GM12878 (cell line): ENCODE data around the gene TRABD2B. TPM values are rescaled to one million over a fixed set of nuclear protein-coding genes. Genes with fewer than 3 reads are reported as not detected.

ENCODE experiments used
- ATAC-seq: fragments of 200-7000 bp; cut with Tn5 transposase; 3 replicates; pipeline ENCODE4 v1.9.1; 2020; ENCODE audit warnings: mild to moderate bottlenecking, moderate library complexity
- BruUV-seq: library from RNA; stranded (reverse); fragments of 400-500 nt; replicated peaks from 2 replicates; lab custom pipeline; 2021; lab: Mats Ljungman, UMichigan
- CTCF ChIA-PET: fragments of 300-600 bp; sonication (Branson Sonifier 250); formaldehyde crosslinking; extraction: SDS; loops from one replicate; lab custom pipeline; 2021; ENCODE audit warnings: inconsistent platforms; lab: Yijun Ruan, JAX
- POLR2A ChIA-PET: fragments of 350-600 bp; formaldehyde crosslinking; extraction: SDS; loops from one replicate; lab custom pipeline; 2021; ENCODE audit warnings: inconsistent platforms; lab: Charles Lee
- RAD21 ChIA-PET: fragments of 300-600 bp; sonication (Branson Sonifier 250); formaldehyde crosslinking; loops from one replicate; lab custom pipeline; 2023; ENCODE audit warnings: antibody characterized with exemption; ENCODE audit not compliant: unreplicated experiment; lab: Charles Lee
- SMC1A ChIA-PET: fragments of 300-600 bp; sonication (Branson Sonifier 250); formaldehyde crosslinking; loops from one replicate; lab custom pipeline; 2023; ENCODE audit not compliant: unreplicated experiment, uncharacterized antibody; lab: Charles Lee
- DNase-seq: peaks from one replicate; pipeline ENCODE4 v3.0.0-alpha.2; 2011; ENCODE audit warnings: low read depth, low spot score
- FAIRE-seq: peaks from 3 replicates; lab custom pipeline; 2011; peaks lifted over from hg19 to GRCh38; lab: Jason Lieb, UNC
- H2AFZ ChIP-seq: 2 replicates; pipeline ENCODE4 v1.6.0; 2011; ENCODE audit warnings: low read depth, low read length, control low read depth; ENCODE audit not compliant: control insufficient read depth
- H3K27ac ChIP-seq: 2 replicates; pipeline ENCODE4 v1.5.1; 2011; ENCODE audit warnings: control low read depth; ENCODE audit not compliant: control insufficient read depth, insufficient read depth
- H3K27me3 ChIP-seq, 2 experiments: replicated peaks in 1 of 2; 2 replicates each; pipeline versions ENCODE4 v1.6.0 to v1.6.1; 2011; ENCODE audit warnings: low read length in 1 of 2; ENCODE audit not compliant: control insufficient read depth in 2 of 2, insufficient read depth in 2 of 2
- H3K36me3 ChIP-seq, 2 experiments: 2 replicates each; pipeline ENCODE4 v1.5.1; 2011; ENCODE audit warnings: low read length in 1 of 2; ENCODE audit not compliant: control insufficient read depth in 2 of 2, insufficient read depth in 2 of 2
- H3K4me1 ChIP-seq: 2 replicates; pipeline ENCODE4 v1.6.1; 2011; ENCODE audit warnings: mild to moderate bottlenecking, low read length, moderate library complexity, mixed read lengths; ENCODE audit not compliant: control insufficient read depth, insufficient read depth
- H3K4me2 ChIP-seq: 2 replicates; pipeline ENCODE4 v1.6.0; 2011; ENCODE audit warnings: control low read depth; ENCODE audit not compliant: control insufficient read depth, insufficient read depth
- H3K4me3 ChIP-seq: fragments of 200-600 bp; sonication (generic); 2 replicates; pipeline ENCODE4 v1.5.1; 2016
- H3K79me2 ChIP-seq: 2 replicates; pipeline ENCODE4 v1.6.0; 2011; ENCODE audit warnings: low read length; ENCODE audit not compliant: control insufficient read depth, insufficient read depth
- H3K9ac ChIP-seq: 2 replicates; pipeline ENCODE4 v1.8.0; 2011; ENCODE audit warnings: low read length, control low read depth, mixed read lengths; ENCODE audit not compliant: control insufficient read depth, insufficient read depth
- H3K9me3 ChIP-seq: replicated peaks from 3 replicates; pipeline ENCODE4 v1.5.1; 2011; ENCODE audit warnings: mild to moderate bottlenecking, low read length; ENCODE audit not compliant: control insufficient read depth, insufficient read depth
- H4K20me1 ChIP-seq: 2 replicates; pipeline ENCODE4 v1.6.0; 2011; ENCODE audit not compliant: control insufficient read depth, insufficient read depth
- BCL11A ChIP-seq: IDR thresholded peaks from 2 replicates; pipeline ENCODE4 v1.6.1; 2011; ENCODE audit warnings: low read depth, low read length
- BHLHE40 ChIP-seq, 2 experiments: fragments of 450-650 bp in 1 of 2; IDR thresholded peaks; 2 replicates each; pipeline ENCODE4 v1.6.1; 2011 to 2017; ENCODE audit warnings: low read depth in 2 of 2, borderline replicate concordance in 1 of 2, improper control_type of control experiment in 1 of 2, low read length in 1 of 2, mild to moderate bottlenecking in 1 of 2
- BRCA1 ChIP-seq: IDR thresholded peaks from 2 replicates; pipeline ENCODE4 v1.6.1; 2011; ENCODE audit warnings: low read depth, low read length, improper control_type of control experiment
- EP300 ChIP-seq, 2 experiments: fragments of 150-350 bp in 1 of 2; IDR thresholded peaks; 2 replicates each; pipeline ENCODE4 v1.6.1; 2011 to 2012; ENCODE audit warnings: low read depth in 2 of 2, low read length in 2 of 2, borderline replicate concordance in 1 of 2, improper control_type of control experiment in 1 of 2, inconsistent platforms in 1 of 2; ENCODE audit not compliant: control insufficient read depth in 1 of 2
- GATAD2B ChIP-seq: fragments of 450-650 bp; conservative IDR thresholded peaks from 2 replicates; pipeline ENCODE4 v1.6.1; 2017; ENCODE audit warnings: low read depth, mild to moderate bottlenecking, moderate library complexity
- JUNB ChIP-seq: IDR thresholded peaks from 2 replicates; pipeline ENCODE4 v1.6.1; 2016; ENCODE audit warnings: antibody characterized with exemption, mild to moderate bottlenecking
- PML ChIP-seq: IDR thresholded peaks from 2 replicates; pipeline ENCODE4 v1.6.1; 2012; ENCODE audit warnings: low read length, inconsistent platforms
- RB1 ChIP-seq: fragments of 450-650 bp; formaldehyde crosslinking; IDR thresholded peaks from 2 replicates; pipeline ENCODE4 v1.6.1; 2017; ENCODE audit warnings: mild to moderate bottlenecking, borderline replicate concordance
- RCOR1 ChIP-seq: conservative IDR thresholded peaks from 2 replicates; pipeline ENCODE4 v1.6.1; 2012; ENCODE audit warnings: low read depth, low read length, improper control_type of control experiment
- SUPT20H ChIP-seq: IDR thresholded peaks from 2 replicates; pipeline ENCODE4 v1.6.1; 2011; ENCODE audit warnings: low read depth, mild to moderate bottlenecking, low read length, moderate library complexity, borderline replicate concordance; ENCODE audit not compliant: control insufficient read depth
- TAF1 ChIP-seq: IDR thresholded peaks from 2 replicates; pipeline ENCODE4 v1.6.1; 2011; ENCODE audit warnings: mild to moderate bottlenecking, low read depth, low read length, borderline replicate concordance
- TCF3 ChIP-seq: IDR thresholded peaks from 2 replicates; pipeline ENCODE4 v1.6.1; 2012; ENCODE audit warnings: low read depth, mild to moderate bottlenecking, low read length, borderline replicate concordance; ENCODE audit not compliant: insufficient read depth
- WGBS: methylation state at CpG from one replicate; pipeline ENCODE4 v1.1.6; 2016; ENCODE audit warnings: low lambda C conversion rate; ENCODE audit not compliant: insufficient replicate concordance, insufficient coverage; ENCODE audit errors: missing lambda C conversion rate; 5-methylcytosine and 5-hydroxymethylcytosine counted together
- in situ Hi-C: fragments of 300-500 bp; cut with MboI; formaldehyde crosslinking; loops from 9 replicates; pipeline ENCODE4 v1.14.3; 2018; ENCODE audit warnings: mixed read lengths
- intact Hi-C: fragments of 100-400 bp; cut with micrococcal nuclease; formaldehyde crosslinking; loops from one replicate; pipeline ENCODE4 v1.14.2; 2022; ENCODE audit not compliant: unreplicated experiment
- polyA plus RNA-seq, 11 experiments: library from polyadenylated mRNA; depleted of rRNA in 4 of 11; unstranded in 6 of 11; stranded (reverse) in 5 of 11; fragments of >200 nt; fragmentation: Nextera tagmentation in 4 of 11; fragmentation: Illumina TruSeq in 1 of 11; extraction: Ambion mirVana in 4 of 11; extraction: Trizol in 1 of 11; gene quantifications; 1 replicate in 1 of 11; 2 replicates in 10 of 11; pipeline versions ENCODE4 v1.2.1 to v1.2.3, GENCODE V29; 2011 to 2016; ENCODE audit warnings: inconsistent platforms in 2 of 11, missing spikeins in 2 of 11, low read depth in 1 of 11
- total RNA-seq, 4 experiments: library from RNA; depleted of rRNA in 3 of 4; stranded (reverse); fragments of >200 nt in 3 of 4; fragmentation: Illumina TruSeq in 1 of 4; extraction: Trizol in 1 of 4; gene quantifications; 2 replicates each; pipeline versions ENCODE4 v1.2.1 to v1.2.3, GENCODE V29; 2013 to 2021
- TF ChIP-seq, protein P1 (sequence below): fragments of 450-650 bp; IDR thresholded peaks from 2 replicates; pipeline ENCODE4 v1.6.1; 2017; ENCODE audit warnings: low read depth, mild to moderate bottlenecking, moderate library complexity
- TF ChIP-seq, protein P2 (sequence below): fragments of 450-650 bp; IDR thresholded peaks from 2 replicates; pipeline ENCODE4 v1.6.1; 2016; ENCODE audit warnings: mild to moderate bottlenecking
- TF ChIP-seq, protein P3 (sequence below): fragments of 450-650 bp; IDR thresholded peaks from 2 replicates; pipeline ENCODE4 v1.6.1; 2018; ENCODE audit warnings: mild to moderate bottlenecking, low read depth, moderate library complexity; ENCODE audit not compliant: partially characterized antibody

The TRABD2B gene
- total and polyA plus RNA-seq, 10 of the 15 experiments (the other 5 are each of a cell fraction or from before 2014, with no cell fraction given): not detected

DNA sequence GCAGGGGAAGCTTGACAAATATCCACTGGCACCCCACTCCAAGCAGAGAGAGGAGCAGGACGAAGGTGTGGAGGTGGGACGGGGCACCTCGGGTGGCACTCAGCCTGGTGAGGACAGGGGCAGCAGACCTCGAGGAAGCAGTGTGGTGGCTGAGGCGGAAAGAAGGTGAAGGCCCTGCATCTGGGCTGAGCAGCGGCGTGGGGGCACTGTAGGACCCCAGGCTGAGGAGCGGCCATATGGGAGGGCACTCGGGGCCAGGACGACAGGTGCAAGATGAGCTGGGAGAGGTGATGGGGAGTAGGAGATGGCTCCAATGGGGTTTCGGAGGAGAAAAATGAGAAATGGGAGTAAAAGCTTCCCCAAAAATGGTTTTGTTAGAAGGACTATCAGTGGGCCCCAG is 224.9 kb downstream of the TRABD2B start:
- no peak for TF ChIP-seq PML
- TF ChIP-seq BRCA1: no peak
- no peak for TF ChIP-seq JUNB
- TF ChIP-seq EP300 (IDR thresholded peaks at IDR 0.05; ENCODE audit: borderline replicate concordance in 1 of 2, control insufficient read depth in 1 of 2, low read depth in 2 of 2, low read length in 2 of 2): no peak
- TF ChIP-seq RCOR1: no peak
- no peak for TF ChIP-seq BHLHE40 (IDR thresholded peaks at IDR 0.05; ENCODE audit: borderline replicate concordance in 1 of 2, low read depth in 2 of 2, low read length in 1 of 2)
- no peak for TF ChIP-seq TAF1
- TF ChIP-seq GATAD2B: no peak
- TF ChIP-seq, protein P1, sequence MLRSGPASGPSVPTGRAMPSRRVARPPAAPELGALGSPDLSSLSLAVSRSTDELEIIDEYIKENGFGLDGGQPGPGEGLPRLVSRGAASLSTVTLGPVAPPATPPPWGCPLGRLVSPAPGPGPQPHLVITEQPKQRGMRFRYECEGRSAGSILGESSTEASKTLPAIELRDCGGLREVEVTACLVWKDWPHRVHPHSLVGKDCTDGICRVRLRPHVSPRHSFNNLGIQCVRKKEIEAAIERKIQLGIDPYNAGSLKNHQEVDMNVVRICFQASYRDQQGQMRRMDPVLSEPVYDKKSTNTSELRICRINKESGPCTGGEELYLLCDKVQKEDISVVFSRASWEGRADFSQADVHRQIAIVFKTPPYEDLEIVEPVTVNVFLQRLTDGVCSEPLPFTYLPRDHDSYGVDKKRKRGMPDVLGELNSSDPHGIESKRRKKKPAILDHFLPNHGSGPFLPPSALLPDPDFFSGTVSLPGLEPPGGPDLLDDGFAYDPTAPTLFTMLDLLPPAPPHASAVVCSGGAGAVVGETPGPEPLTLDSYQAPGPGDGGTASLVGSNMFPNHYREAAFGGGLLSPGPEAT: no peak
- TF ChIP-seq RB1: no peak
- no peak for TF ChIP-seq SUPT20H
- no peak for TF ChIP-seq TCF3
- TF ChIP-seq, protein P2, sequence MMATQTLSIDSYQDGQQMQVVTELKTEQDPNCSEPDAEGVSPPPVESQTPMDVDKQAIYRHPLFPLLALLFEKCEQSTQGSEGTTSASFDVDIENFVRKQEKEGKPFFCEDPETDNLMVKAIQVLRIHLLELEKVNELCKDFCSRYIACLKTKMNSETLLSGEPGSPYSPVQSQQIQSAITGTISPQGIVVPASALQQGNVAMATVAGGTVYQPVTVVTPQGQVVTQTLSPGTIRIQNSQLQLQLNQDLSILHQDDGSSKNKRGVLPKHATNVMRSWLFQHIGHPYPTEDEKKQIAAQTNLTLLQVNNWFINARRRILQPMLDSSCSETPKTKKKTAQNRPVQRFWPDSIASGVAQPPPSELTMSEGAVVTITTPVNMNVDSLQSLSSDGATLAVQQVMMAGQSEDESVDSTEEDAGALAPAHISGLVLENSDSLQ: no peak
- TF ChIP-seq, protein P3, sequence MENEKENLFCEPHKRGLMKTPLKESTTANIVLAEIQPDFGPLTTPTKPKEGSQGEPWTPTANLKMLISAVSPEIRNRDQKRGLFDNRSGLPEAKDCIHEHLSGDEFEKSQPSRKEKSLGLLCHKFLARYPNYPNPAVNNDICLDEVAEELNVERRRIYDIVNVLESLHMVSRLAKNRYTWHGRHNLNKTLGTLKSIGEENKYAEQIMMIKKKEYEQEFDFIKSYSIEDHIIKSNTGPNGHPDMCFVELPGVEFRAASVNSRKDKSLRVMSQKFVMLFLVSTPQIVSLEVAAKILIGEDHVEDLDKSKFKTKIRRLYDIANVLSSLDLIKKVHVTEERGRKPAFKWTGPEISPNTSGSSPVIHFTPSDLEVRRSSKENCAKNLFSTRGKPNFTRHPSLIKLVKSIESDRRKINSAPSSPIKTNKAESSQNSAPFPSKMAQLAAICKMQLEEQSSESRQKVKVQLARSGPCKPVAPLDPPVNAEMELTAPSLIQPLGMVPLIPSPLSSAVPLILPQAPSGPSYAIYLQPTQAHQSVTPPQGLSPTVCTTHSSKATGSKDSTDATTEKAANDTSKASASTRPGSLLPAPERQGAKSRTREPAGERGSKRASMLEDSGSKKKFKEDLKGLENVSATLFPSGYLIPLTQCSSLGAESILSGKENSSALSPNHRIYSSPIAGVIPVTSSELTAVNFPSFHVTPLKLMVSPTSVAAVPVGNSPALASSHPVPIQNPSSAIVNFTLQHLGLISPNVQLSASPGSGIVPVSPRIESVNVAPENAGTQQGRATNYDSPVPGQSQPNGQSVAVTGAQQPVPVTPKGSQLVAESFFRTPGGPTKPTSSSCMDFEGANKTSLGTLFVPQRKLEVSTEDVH: no peak
- no peak for TF ChIP-seq BCL11A
- intact Hi-C loops: no loop called here
- H3K9me3 ChIP-seq: no peaks in the 10 kb centered on the region
- in situ Hi-C loops: no loop called here
- H3K9ac ChIP-seq: no peak overlapping the region
- H4K20me1 ChIP-seq: no peaks in the 10 kb centered on the region
- H3K36me3 ChIP-seq: no peaks in the 10 kb centered on the region
- BruUV-seq: no TSS peak
- no peak for ATAC-seq
- DNase-seq: no peak
- ChIA-PET POLR2A (no interaction called here), RAD21 (no interaction called here), SMC1A (no interaction called here), CTCF (no interaction called here)
- no peaks in the 10 kb centered on the region for H3K4me1 ChIP-seq
- H2AFZ ChIP-seq: no peak overlapping the region
- H3K27me3 ChIP-seq: peaks cover 3% of the 10 kb centered on the region in 2 experiments; a peak in 3 of 4 replicates
- H3K4me2 ChIP-seq: no peak overlapping the region
- H3K27ac ChIP-seq: no peak overlapping the region
- no peak overlapping the region for H3K4me3 ChIP-seq
- WGBS: 21% methylated on average over 11 of the region's 11 CpGs
- FAIRE-seq: no peak
- no peaks in the 10 kb centered on the region for H3K79me2 ChIP-seq
